MM.1S (cell line): Measurements from ENCODE around the gene GALNS.

ENCODE experiments used
- EZH2 ChIP-seq: fragments of 300-600 bp; sonication (generic); optimal IDR thresholded peaks from 2 replicates; pipeline ENCODE3; 2017; ENCODE audit warnings: low read depth, mild to moderate bottlenecking, antibody characterized with exemption, low read length, mixed read lengths
- TF ChIP-seq, protein P1 (sequence below): fragments of 300-600 bp; sonication (generic); IDR thresholded peaks from 2 replicates; pipeline ENCODE4 v1.5.1; 2016; ENCODE audit warnings: antibody characterized with exemption, low read length, mixed read lengths

DNA sequence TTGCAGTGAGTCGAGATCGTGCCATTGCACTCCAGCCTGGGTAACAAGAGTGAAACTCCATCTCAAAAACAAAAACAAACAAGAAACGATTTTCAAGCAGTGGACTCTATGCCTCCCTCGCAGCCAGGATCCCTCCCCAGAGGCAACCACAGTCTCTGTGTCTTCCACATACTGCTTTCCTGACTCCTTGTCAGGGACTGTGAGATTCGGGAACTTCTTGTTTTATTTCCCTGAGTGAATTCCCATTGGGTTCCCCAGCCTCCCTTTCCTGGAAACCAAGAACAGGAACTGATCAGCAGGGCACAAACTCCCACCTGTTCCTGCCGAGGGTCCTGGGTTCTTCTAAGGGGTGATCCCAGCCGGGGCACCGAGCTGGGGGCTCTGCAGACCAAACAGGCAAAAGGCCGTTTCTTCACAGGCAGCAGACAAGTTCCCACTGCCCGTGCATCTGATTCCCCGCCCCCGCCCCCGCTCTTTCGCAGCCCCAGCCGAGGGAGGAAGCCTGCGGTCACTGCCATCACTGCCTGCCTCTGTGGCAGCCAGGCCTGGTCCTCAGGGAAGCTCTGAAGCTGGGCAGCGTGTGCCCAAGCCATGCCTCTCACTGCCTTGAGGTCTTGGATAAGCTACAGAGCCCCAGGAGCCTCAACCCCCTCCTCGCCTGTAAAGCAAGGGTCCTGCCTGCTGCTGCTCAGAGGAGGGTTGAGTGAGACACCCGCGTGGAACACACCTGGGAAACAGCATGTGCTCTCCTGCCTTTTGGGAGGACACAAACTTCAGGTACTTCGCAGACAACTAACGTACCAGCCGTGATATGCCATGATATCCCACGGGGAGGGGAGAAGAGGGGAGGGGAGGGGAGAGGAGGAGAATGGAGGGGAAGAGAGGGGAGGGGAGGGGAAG lies 66.2 kb downstream of the GALNS start:
- TF ChIP-seq, protein P1, sequence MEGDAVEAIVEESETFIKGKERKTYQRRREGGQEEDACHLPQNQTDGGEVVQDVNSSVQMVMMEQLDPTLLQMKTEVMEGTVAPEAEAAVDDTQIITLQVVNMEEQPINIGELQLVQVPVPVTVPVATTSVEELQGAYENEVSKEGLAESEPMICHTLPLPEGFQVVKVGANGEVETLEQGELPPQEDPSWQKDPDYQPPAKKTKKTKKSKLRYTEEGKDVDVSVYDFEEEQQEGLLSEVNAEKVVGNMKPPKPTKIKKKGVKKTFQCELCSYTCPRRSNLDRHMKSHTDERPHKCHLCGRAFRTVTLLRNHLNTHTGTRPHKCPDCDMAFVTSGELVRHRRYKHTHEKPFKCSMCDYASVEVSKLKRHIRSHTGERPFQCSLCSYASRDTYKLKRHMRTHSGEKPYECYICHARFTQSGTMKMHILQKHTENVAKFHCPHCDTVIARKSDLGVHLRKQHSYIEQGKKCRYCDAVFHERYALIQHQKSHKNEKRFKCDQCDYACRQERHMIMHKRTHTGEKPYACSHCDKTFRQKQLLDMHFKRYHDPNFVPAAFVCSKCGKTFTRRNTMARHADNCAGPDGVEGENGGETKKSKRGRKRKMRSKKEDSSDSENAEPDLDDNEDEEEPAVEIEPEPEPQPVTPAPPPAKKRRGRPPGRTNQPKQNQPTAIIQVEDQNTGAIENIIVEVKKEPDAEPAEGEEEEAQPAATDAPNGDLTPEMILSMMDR = no peak
- TF ChIP-seq EZH2 = no peak
